Adrenal gland (tissue), 12 donors: ENCODE results near the gene RGS19. TPM values are rescaled to one million over a fixed set of nuclear protein-coding genes. Genes with fewer than 3 reads are reported as not detected.

Experiments
- DNase-seq, 7 donors: peaks; one replicate each; pipeline ENCODE4 v3.0.0-alpha.2; 2019 to 2020
- H3K27ac ChIP-seq, 5 donors: fragments of 200-600 bp; sonication (generic) in 4 of 5; 1 replicate in 3 of 5; 2 replicates in 2 of 5; pipeline versions ENCODE4 v1.5.1 to v1.8.0; 2016 to 2020; ENCODE audit warnings: mild to moderate bottlenecking in 1 of 5
- H3K27me3 ChIP-seq: fragments of 200-600 bp; 2 replicates; pipeline ENCODE4 v1.8.0; 2021
- H3K36me3 ChIP-seq, 2 donors: fragments of 200-600 bp; replicated peaks in 1 of 2; 1 replicate in 1 of 2; 2 replicates in 1 of 2; pipeline versions ENCODE4 v1.5.1 to v1.8.0; 2018 to 2022
- H3K4me1 ChIP-seq, 2 donors: fragments of 200-600 bp; replicated peaks in 1 of 2; 1 replicate in 1 of 2; 2 replicates in 1 of 2; pipeline versions ENCODE4 v1.5.1 to v1.8.0; 2018 to 2021
- H3K4me3 ChIP-seq, 4 donors: fragments of 200-600 bp; sonication (generic) in 3 of 4; one replicate each; pipeline ENCODE4 v1.5.1; 2016 to 2018
- H3K9me3 ChIP-seq, 3 donors: fragments of 200-600 bp; sonication (generic) in 1 of 3; replicated peaks in 1 of 3; 1 replicate in 2 of 3; 2 replicates in 1 of 3; pipeline versions ENCODE4 v1.5.1 to v1.8.0; 2016 to 2021
- POLR2A ChIP-seq, 2 donors: fragments of 450-650 bp; IDR thresholded peaks; one replicate each; pipeline ENCODE4 v1.6.1; 2017; ENCODE audit warnings: antibody characterized with exemption in 2 of 2, mild to moderate bottlenecking in 2 of 2, moderate library complexity in 1 of 2
- WGBS, 4 donors: extraction: QIAGEN DNeasy Blood & Tissue Kit in 2 of 4; methylation state at CpG; one replicate each; pipeline versions ENCODE4 v1.1.5 to v1.1.7; 2013 to 2017; 5-methylcytosine and 5-hydroxymethylcytosine counted together
- intact Hi-C, 2 donors: fragments of 100-400 bp; cut with DNase I; formaldehyde crosslinking; loops; one replicate each; pipeline versions ENCODE4 v1.14.1 to v1.15.0; 2022 to 2023
- polyA plus RNA-seq, 3 donors: library from polyadenylated mRNA; stranded (reverse); fragments of 200-250 nt in 2 of 3; fragments of 350-450 nt in 1 of 3; fragmentation: Illumina TruSeq in 1 of 3; extraction: RNeasy Lipid Tissue Mini Kit (QIAGEN cat#74804) in 1 of 3; gene quantifications; one replicate each; pipeline ENCODE4 v1.2.3, GENCODE V29; 2013 to 2014
- total RNA-seq, 9 donors: library from RNA; depleted of rRNA in 4 of 9; stranded (reverse); fragments of >200 nt in 4 of 9; fragments of 120-200 nt in 1 of 9; fragmentation: NEBNext Ultra II Directional in 1 of 9; extraction: Animal tissue kit (Norgen Biotek cat#: 25700) in 1 of 9; gene quantifications; one replicate each; pipeline versions ENCODE4 v1.1.0 to v1.2.4, GENCODE V29; 2013 to 2023
- TF ChIP-seq, protein P1 (sequence below), 6 experiments: fragments of 450-650 bp in 4 of 6; fragments of 200-600 bp in 2 of 6; sonication (generic) in 1 of 6; IDR thresholded peaks; 1 replicate in 5 of 6; 2 replicates in 1 of 6; pipeline versions ENCODE4 v1.5.1 to v1.8.0; 2016 to 2021; ENCODE audit warnings: antibody characterized with exemption in 6 of 6, mild to moderate bottlenecking in 2 of 6, moderate library complexity in 1 of 6
- donor health status: healthy with polysubstance abuse.
- donor health status: Bipolar disorder and iron deficiency.
- donor health status: DM: yes; HTN: yes; CAD: no.
- donor health status: DM: no; HTN: no; CAD: no.
- donor health status: DM: no; HTN: no; CAD: no.
- donor health status: DM: yes; HTN: yes; CAD: no.

The RGS19 gene
- total and polyA plus RNA-seq, 12 donors: 3.0 to 42.0 (median 15.1) TPM

DNA sequence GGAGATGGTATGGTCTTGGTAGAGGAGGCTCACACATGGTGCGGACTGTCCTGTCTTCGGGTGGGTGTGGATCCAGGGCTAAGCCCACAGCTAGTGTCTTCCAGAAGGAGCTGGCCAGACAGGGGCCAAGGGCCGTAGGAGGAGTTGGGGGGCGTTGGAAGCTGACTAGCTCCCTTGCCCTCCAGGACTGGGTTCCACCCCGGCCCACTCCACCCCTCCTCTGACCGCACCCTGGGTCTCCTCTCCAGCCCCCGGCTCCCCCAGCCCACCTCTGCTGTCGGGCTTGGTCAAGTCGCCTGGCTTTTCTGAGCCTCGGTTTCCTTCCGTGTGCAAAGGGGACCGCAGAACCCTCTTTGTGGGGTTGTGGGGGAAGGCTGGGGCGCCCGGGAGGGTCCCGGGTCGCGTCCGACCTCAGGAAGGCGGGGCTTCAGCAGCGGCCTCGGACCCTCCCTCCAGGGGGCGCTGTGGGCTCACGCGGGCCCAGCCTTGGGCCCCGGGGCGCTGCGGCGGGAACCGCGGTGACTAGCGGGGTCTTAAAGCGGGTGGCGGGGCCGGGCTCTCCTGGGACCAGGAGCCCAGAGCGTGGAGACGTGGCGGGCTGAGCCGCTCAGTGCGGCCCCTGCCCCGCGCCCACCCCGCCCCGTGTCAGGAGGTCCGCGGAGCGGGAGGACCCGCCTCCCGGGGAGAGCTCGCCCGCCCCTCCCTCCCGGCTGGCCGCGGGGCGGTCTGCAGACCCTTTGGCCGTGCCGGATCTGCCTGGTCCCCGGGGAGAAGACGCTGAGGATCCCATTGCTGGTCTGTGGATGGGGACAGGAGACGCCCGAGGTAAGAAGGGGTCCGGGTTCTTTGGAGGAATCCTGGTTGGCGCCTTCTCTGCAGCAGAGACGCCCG lies 22.7 kb upstream of the RGS19 start:
- DNase-seq: peak in 4 of 7 donors; percentile 13 to 47 (median 44)
- peak overlapping the region in 1 of 5 donors; percentile 64 for H3K27ac ChIP-seq
- intact Hi-C loops: no loop called here
- H3K36me3 ChIP-seq: no peaks in the 10 kb centered on the region
- TF ChIP-seq, protein P1, sequence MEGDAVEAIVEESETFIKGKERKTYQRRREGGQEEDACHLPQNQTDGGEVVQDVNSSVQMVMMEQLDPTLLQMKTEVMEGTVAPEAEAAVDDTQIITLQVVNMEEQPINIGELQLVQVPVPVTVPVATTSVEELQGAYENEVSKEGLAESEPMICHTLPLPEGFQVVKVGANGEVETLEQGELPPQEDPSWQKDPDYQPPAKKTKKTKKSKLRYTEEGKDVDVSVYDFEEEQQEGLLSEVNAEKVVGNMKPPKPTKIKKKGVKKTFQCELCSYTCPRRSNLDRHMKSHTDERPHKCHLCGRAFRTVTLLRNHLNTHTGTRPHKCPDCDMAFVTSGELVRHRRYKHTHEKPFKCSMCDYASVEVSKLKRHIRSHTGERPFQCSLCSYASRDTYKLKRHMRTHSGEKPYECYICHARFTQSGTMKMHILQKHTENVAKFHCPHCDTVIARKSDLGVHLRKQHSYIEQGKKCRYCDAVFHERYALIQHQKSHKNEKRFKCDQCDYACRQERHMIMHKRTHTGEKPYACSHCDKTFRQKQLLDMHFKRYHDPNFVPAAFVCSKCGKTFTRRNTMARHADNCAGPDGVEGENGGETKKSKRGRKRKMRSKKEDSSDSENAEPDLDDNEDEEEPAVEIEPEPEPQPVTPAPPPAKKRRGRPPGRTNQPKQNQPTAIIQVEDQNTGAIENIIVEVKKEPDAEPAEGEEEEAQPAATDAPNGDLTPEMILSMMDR (IDR thresholded peaks at IDR 0.05): peak; percentile 24 to 62 (median 38)
- no peak for TF ChIP-seq POLR2A (IDR thresholded peaks at IDR 0.05)
- H3K27me3 ChIP-seq: peaks cover 21% of the 10 kb centered on the region
- peaks cover 0 to 3% of the 10 kb centered on the region in 2 donors for H3K4me1 ChIP-seq
- 6 to 22% (median 14%) methylated on average over 15 to 62 of the region's 64 CpGs for WGBS, 4 donors
- peak overlapping the region in 1 of 4 donors; percentile 50 for H3K4me3 ChIP-seq
- no peaks in the 10 kb centered on the region for H3K9me3 ChIP-seq

DNA sequence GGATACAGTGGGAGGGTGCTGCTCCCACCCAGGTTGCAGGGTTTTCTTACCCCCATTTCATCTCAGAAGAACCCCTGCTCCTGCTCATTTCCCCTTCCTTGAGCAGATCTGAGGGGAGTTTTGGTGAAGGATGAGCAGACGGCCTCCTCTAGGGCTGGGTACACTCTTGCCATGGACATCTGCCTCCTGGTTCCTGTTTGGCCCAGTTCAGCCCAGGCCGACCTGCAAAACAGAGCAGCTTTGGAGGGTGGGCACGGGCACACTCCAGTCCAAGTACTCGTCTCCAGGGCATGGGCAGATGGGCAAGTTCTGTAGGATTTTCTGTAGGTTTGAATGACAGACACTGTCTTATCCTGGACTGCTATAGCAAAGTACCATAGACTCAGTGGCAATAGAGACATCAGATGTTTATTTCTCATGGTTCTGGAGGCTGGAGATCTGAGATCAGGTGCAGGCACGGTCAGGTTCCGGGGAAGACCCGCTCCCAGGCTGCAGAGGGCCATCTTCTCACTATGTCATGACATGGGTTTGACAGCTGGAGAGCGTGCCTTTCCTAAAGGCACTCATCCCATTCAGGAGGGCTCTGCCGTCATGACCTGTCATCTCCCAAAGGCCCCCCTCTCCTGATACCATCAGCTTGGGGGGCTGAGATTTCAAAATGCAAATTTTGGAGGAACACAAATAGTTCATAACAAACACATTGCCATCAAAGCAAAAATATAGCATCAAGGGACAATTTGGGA lies 21.8 kb upstream of the RGS19 start:
- peak overlapping the region in 1 of 5 donors; percentile 64 for H3K27ac ChIP-seq
- no peaks in the 10 kb centered on the region for H3K36me3 ChIP-seq
- TF ChIP-seq POLR2A (IDR thresholded peaks at IDR 0.05): no peak
- TF ChIP-seq, protein P1 (IDR thresholded peaks at IDR 0.05): no peak
- 78 to 89% (median 84%) methylated on average over 6 to 9 of the region's 9 CpGs for WGBS, 4 donors
- no peak for DNase-seq
- no peaks in the 10 kb centered on the region for H3K9me3 ChIP-seq
- H3K4me1 ChIP-seq: peaks cover 0 to 3% of the 10 kb centered on the region in 2 donors
- H3K27me3 ChIP-seq: peaks cover 21% of the 10 kb centered on the region
- intact Hi-C loops: no loop called here
- H3K4me3 ChIP-seq: no peak overlapping the region

DNA sequence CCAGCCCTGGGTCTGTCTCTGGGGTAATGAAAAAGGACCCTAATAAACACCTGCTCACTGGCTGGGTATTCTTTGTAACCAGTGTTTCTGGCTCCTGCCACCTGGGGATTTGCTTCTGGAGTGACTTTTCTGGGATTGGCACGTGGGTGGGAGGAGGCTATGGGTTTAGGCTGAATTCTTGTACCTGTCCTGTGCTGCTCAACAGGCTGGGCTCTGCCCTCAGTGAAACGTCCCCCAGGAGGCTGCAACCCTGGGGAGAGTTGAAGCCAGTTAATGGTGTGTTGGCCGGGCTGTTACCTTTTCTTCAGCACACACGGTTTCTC lies 21.2 kb upstream of the RGS19 start:
- H3K27ac ChIP-seq: peak overlapping the region in 1 of 5 donors; percentile 52
- no peak for DNase-seq
- no peaks in the 10 kb centered on the region for H3K9me3 ChIP-seq
- WGBS, 4 donors: 68 to 81% (median 74%) methylated on average over 4 of the region's 4 CpGs
- H3K36me3 ChIP-seq: no peaks in the 10 kb centered on the region
- peaks cover 21% of the 10 kb centered on the region for H3K27me3 ChIP-seq
- H3K4me1 ChIP-seq: peaks cover 0 to 3% of the 10 kb centered on the region in 2 donors
- TF ChIP-seq POLR2A (IDR thresholded peaks at IDR 0.05): no peak
- TF ChIP-seq, protein P1 (IDR thresholded peaks at IDR 0.05): no peak
- H3K4me3 ChIP-seq: no peak overlapping the region
- intact Hi-C loops: no loop called here

DNA sequence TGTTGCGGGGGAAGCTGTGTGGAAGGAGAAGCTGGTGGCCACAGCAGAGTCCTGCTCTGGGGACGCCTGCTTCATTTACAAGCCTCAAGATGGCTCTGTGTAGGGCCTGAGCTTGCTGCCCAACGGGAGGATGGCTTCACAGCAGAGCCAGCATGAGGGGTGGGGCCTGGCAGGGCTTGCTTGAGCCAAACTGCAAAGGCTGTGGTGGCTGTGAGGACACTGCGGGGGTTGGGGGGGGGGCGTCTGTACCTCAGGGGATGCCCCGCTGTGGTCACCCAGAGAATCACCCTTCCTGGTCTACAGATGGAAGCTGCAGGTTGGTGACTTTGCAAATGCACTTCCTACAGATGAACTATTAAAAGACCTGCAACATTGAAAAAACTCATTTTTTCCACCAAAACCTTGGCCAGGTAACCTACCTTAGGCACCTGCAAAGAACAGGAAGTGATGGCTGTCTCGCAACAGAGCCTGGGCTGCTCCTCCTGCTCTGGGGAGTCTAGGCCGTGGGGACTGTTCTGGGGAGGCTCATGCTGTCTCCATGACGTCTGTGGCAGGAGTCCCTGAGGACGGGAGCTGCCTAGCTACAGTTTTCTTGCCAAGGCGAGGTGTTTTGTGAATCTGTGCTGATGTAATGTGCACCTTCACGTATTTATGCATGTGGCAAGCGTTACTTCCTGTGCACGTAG lies 20.7 kb upstream of the RGS19 start:
- H3K4me3 ChIP-seq: no peak overlapping the region
- DNase-seq: peak in 1 of 7 donors; percentile 81
- no peaks in the 10 kb centered on the region for H3K36me3 ChIP-seq
- no peaks in the 10 kb centered on the region for H3K9me3 ChIP-seq
- peak overlapping the region in 1 of 5 donors; percentile 52 for H3K27ac ChIP-seq
- TF ChIP-seq, protein P1 (IDR thresholded peaks at IDR 0.05): no peak
- no peak for TF ChIP-seq POLR2A (IDR thresholded peaks at IDR 0.05)
- peaks cover 21% of the 10 kb centered on the region for H3K27me3 ChIP-seq
- H3K4me1 ChIP-seq: peaks cover 0 to 3% of the 10 kb centered on the region in 2 donors
- 69 to 89% (median 80%) methylated on average over 5 to 14 of the region's 14 CpGs for WGBS, 4 donors
- intact Hi-C loops: no loop called here
